OCI-LY3 (cell line): ENCODE data around the gene CHM.
"Not testable (repeated sequence)": the region's sequence is repeated elsewhere in the genome, so short reads cannot be mapped to it uniquely, and the experiment has no call there.

Experiments used
- EZH2phosphoT487 ChIP-seq: fragments of 200-600 bp; shearing (Covaris generic); IDR thresholded peaks from 2 replicates; pipeline ENCODE4 v1.6.1; 2018; ENCODE audit warnings: antibody characterized with exemption, mixed run types, low read depth
- TF ChIP-seq, protein P1 (sequence below): fragments of 200-600, 300-600 bp; sonication (generic); IDR thresholded peaks from 2 replicates; pipeline ENCODE4 v1.5.1; 2014; ENCODE audit warnings: antibody characterized with exemption, low read length, low read depth

GRCh38 chrX:85944751-85945150, 102.6 kb downstream of the CHM start:
- TF ChIP-seq, protein P1, sequence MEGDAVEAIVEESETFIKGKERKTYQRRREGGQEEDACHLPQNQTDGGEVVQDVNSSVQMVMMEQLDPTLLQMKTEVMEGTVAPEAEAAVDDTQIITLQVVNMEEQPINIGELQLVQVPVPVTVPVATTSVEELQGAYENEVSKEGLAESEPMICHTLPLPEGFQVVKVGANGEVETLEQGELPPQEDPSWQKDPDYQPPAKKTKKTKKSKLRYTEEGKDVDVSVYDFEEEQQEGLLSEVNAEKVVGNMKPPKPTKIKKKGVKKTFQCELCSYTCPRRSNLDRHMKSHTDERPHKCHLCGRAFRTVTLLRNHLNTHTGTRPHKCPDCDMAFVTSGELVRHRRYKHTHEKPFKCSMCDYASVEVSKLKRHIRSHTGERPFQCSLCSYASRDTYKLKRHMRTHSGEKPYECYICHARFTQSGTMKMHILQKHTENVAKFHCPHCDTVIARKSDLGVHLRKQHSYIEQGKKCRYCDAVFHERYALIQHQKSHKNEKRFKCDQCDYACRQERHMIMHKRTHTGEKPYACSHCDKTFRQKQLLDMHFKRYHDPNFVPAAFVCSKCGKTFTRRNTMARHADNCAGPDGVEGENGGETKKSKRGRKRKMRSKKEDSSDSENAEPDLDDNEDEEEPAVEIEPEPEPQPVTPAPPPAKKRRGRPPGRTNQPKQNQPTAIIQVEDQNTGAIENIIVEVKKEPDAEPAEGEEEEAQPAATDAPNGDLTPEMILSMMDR, result not testable (repeated sequence)
- TF ChIP-seq EZH2phosphoT487, result not testable (repeated sequence)
